Endodermal cell (in vitro differentiated cells): Measurements from ENCODE around the gene TAF7. TPM values are rescaled to one million over a fixed set of nuclear protein-coding genes. Genes with fewer than 3 reads are reported as not detected.
"Not testable (repeated sequence)": the region's sequence is repeated elsewhere in the genome, so short reads cannot be mapped to it uniquely, and the experiment has no call there.

Source experiments
- DNase-seq: peaks from one replicate; pipeline ENCODE4 v3.0.0-alpha.2; 2017
- H3K27ac ChIP-seq: 2 replicates; pipeline ENCODE4 v1.5.1; 2013; ENCODE audit warnings: mild to moderate bottlenecking, low read depth, low read length, moderate library complexity
- H3K27me3 ChIP-seq: 2 replicates; pipeline ENCODE4 v1.6.1; 2013; ENCODE audit warnings: mild to moderate bottlenecking, low read length, moderate library complexity; ENCODE audit not compliant: insufficient read depth, control insufficient read depth, poor library complexity, severe bottlenecking
- H3K36me3 ChIP-seq: 2 replicates; pipeline ENCODE4 v1.7.0; 2013; ENCODE audit warnings: mild to moderate bottlenecking, low read length, moderate library complexity; ENCODE audit not compliant: control insufficient read depth, insufficient read depth
- H3K4me1 ChIP-seq: one replicate; pipeline ENCODE4 v1.7.0; 2013; ENCODE audit warnings: low read length; ENCODE audit not compliant: control insufficient read depth, insufficient read depth
- H3K4me3 ChIP-seq: 2 replicates; pipeline ENCODE4 v1.5.1; 2013; ENCODE audit warnings: mild to moderate bottlenecking, low read length, moderate library complexity
- H3K9ac ChIP-seq: 2 replicates; pipeline ENCODE4 v1.6.1; 2013; ENCODE audit warnings: mild to moderate bottlenecking, low read length, moderate library complexity; ENCODE audit not compliant: poor library complexity, severe bottlenecking; ENCODE audit errors: extremely low read depth
- H3K9me3 ChIP-seq: 2 replicates; pipeline ENCODE4 v1.6.1; 2013; ENCODE audit warnings: mild to moderate bottlenecking, low read length, moderate library complexity; ENCODE audit not compliant: control insufficient read depth
- H3K27ac Mint-ChIP-seq: 2 replicates; pipeline ENCODE4 v1.8.0; 2020; ENCODE audit warnings: mixed read lengths
- H3K27me3 Mint-ChIP-seq: 2 replicates; pipeline ENCODE4 v1.8.0; 2021; ENCODE audit warnings: mild to moderate bottlenecking, mixed read lengths; ENCODE audit not compliant: insufficient read depth
- H3K36me3 Mint-ChIP-seq: 2 replicates; pipeline ENCODE4 v1.8.0; 2020; ENCODE audit warnings: low read depth, mixed read lengths
- H3K4me1 Mint-ChIP-seq: 2 replicates; pipeline ENCODE4 v1.8.0; 2020; ENCODE audit warnings: mixed read lengths
- H3K4me3 Mint-ChIP-seq: 2 replicates; pipeline ENCODE4 v1.8.0; 2020; ENCODE audit warnings: mild to moderate bottlenecking, moderate library complexity, mixed read lengths
- H3K9me3 Mint-ChIP-seq: 2 replicates; pipeline ENCODE4 v1.8.0; 2020; ENCODE audit warnings: mild to moderate bottlenecking, mixed read lengths
- CTCF ChIP-seq: fragments of 200-600 bp; sonication (generic); conservative IDR thresholded peaks from 2 replicates; pipeline ENCODE4 v1.5.0; 2021; ENCODE audit warnings: antibody characterized with exemption, mild to moderate bottlenecking
- WGBS, 2 experiments: methylation state at CpG; one replicate each; pipeline versions ENCODE4 v1.1.5 to v1.1.7; 2013; ENCODE audit warnings: missing lambda C conversion rate in 2 of 2, mixed read lengths in 1 of 2; ENCODE audit not compliant: insufficient coverage in 1 of 2, insufficient read length in 1 of 2; 5-methylcytosine and 5-hydroxymethylcytosine counted together
- total RNA-seq, 2 donors: library from RNA; stranded (reverse); fragmentation: NEBNext Ultra II Directional in 1 of 2; extraction: Animal tissue kit (Norgen Biotek cat#: 25700) in 1 of 2; gene quantifications; 2 replicates in 1 of 2; 3 replicates in 1 of 2; pipeline ENCODE4 v1.2.1, GENCODE V29; 2021

TAF7 gene
- total RNA-seq, 2 donors from 2014 or later: 85.4 to 99.0 TPM

- WGBS, 2 experiments: 78 to 88% methylated on average over 19 to 27 of the region's 27 CpGs
- Histone ChIP-seq H3K4me3 (no peak within 1 kb of the TSS), H3K9me3 (peaks cover under 1% of the 10 kb centered on the region), H3K27ac (no peak within 1 kb of the TSS), H3K9ac (no peak within 1 kb of the TSS), H3K4me1 (no peaks in the 10 kb centered on the region), H3K27me3 (no peaks in the 10 kb centered on the region), H3K36me3 (no peaks in the 10 kb centered on the region)
- peaks cover 8% of the 10 kb centered on the region for H3K36me3 Mint-ChIP-seq
- peak; percentile 75 for DNase-seq
- peaks cover 19% of the 10 kb centered on the region for H3K27me3 Mint-ChIP-seq
- H3K27ac Mint-ChIP-seq: peak within 1 kb of the TSS; percentile 55
- H3K9me3 Mint-ChIP-seq: peaks cover 47% of the 10 kb centered on the region
- peak within 1 kb of the TSS; percentile 46 for H3K4me3 Mint-ChIP-seq
- TF ChIP-seq CTCF: peak; percentile 78
- no peaks in the 10 kb centered on the region for H3K4me1 Mint-ChIP-seq
These were observed 18.1 kb upstream of the TAF7 start, which contains the start of gene PCDHGA2 for GRCh38 chr5:141338538-141339306. Gene PCDHGA2 (plus strand): TSS chr5:141338760.

GRCh38 chr5:141332571-141332970, 12.0 kb upstream of the TAF7 start:
- Mint-ChIP-seq H3K9me3 (peaks cover 31% of the 10 kb centered on the region), H3K36me3 (peaks cover 13% of the 10 kb centered on the region), H3K27me3 (peaks cover 13% of the 10 kb centered on the region)
- H3K4me1 ChIP-seq, H3K36me3 ChIP-seq, H3K9ac ChIP-seq, H3K27ac ChIP-seq, H3K27me3 ChIP-seq, H3K4me1 Mint-ChIP-seq, H3K4me3 Mint-ChIP-seq, H3K27ac Mint-ChIP-seq, DNase-seq, H3K4me3 ChIP-seq, H3K9me3 ChIP-seq: not testable (repeated sequence)
- WGBS, 2 experiments: 91 to 97% methylated on average over 18 to 39 of the region's 39 CpGs

GRCh38 chr5:141330299-141331080, 9.9 kb upstream of the TAF7 start, which contains the start of gene PCDHGA1:
Gene PCDHGA1 (plus strand): TSS chr5:141330514.
- H3K36me3 Mint-ChIP-seq: peaks cover 14% of the 10 kb centered on the region
- H3K27me3 ChIP-seq: no peaks in the 10 kb centered on the region
- H3K9ac ChIP-seq: no peak within 1 kb of the TSS
- H3K27ac ChIP-seq: no peak within 1 kb of the TSS
- 87 to 90% methylated on average over 19 to 21 of the region's 21 CpGs for WGBS, 2 experiments
- H3K9me3 Mint-ChIP-seq: peaks cover 42% of the 10 kb centered on the region
- H3K27ac Mint-ChIP-seq: no peak within 1 kb of the TSS
- no peaks in the 10 kb centered on the region for H3K4me1 ChIP-seq
- DNase-seq: peak; percentile 69
- H3K4me3 Mint-ChIP-seq: peak within 1 kb of the TSS; percentile 45
- TF ChIP-seq CTCF: peak; percentile 75
- H3K4me3 ChIP-seq: no peak within 1 kb of the TSS
- H3K4me1 Mint-ChIP-seq: no peaks in the 10 kb centered on the region
- peaks cover 13% of the 10 kb centered on the region for H3K27me3 Mint-ChIP-seq
- no peaks in the 10 kb centered on the region for H3K36me3 ChIP-seq
- no peaks in the 10 kb centered on the region for H3K9me3 ChIP-seq
